Measurements from ENCODE around the gene KLHL1. TPM values are rescaled to one million over a fixed set of nuclear protein-coding genes. Genes with fewer than 3 reads are reported as not detected.

Gene KLHL1
- total RNA-seq, 1 donor from 2014 or later = 0.14 TPM

DNA sequence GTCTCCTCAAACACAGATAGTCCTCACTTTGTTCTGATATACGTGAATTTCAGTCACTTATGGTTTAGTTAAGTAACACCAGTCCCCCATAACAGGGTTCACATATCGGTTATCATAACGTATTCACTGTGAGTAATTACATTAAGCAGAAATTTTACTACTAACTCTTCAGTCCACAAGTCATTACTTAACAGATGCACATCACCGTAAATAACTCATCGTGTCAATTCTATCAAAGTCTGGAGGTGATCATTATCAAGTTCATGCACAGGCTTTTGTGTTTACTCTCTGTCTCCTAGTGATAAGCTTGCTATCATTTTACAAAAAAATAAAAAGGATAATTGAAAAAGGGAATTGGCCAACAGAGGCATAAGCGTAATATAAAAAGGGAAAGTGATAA is 288.1 kb downstream of the KLHL1 start:
- no peaks in the 10 kb centered on the region for H3K27me3 Mint-ChIP-seq
- H3K27ac Mint-ChIP-seq = no peak overlapping the region
- H3K36me3 Mint-ChIP-seq = no peaks in the 10 kb centered on the region
- TF ChIP-seq, protein P1, sequence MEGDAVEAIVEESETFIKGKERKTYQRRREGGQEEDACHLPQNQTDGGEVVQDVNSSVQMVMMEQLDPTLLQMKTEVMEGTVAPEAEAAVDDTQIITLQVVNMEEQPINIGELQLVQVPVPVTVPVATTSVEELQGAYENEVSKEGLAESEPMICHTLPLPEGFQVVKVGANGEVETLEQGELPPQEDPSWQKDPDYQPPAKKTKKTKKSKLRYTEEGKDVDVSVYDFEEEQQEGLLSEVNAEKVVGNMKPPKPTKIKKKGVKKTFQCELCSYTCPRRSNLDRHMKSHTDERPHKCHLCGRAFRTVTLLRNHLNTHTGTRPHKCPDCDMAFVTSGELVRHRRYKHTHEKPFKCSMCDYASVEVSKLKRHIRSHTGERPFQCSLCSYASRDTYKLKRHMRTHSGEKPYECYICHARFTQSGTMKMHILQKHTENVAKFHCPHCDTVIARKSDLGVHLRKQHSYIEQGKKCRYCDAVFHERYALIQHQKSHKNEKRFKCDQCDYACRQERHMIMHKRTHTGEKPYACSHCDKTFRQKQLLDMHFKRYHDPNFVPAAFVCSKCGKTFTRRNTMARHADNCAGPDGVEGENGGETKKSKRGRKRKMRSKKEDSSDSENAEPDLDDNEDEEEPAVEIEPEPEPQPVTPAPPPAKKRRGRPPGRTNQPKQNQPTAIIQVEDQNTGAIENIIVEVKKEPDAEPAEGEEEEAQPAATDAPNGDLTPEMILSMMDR (conservative IDR thresholded peaks at IDR 0.05) = no peak
- H3K4me3 Mint-ChIP-seq = no peak overlapping the region
- no peaks in the 10 kb centered on the region for H3K4me1 Mint-ChIP-seq (ENCODE audit: unreplicated experiment)
- peaks cover 4% of the 10 kb centered on the region for H3K9me3 Mint-ChIP-seq
- no peak for DNase-seq (ENCODE audit: extremely low spot score, unreplicated experiment)

DNA sequence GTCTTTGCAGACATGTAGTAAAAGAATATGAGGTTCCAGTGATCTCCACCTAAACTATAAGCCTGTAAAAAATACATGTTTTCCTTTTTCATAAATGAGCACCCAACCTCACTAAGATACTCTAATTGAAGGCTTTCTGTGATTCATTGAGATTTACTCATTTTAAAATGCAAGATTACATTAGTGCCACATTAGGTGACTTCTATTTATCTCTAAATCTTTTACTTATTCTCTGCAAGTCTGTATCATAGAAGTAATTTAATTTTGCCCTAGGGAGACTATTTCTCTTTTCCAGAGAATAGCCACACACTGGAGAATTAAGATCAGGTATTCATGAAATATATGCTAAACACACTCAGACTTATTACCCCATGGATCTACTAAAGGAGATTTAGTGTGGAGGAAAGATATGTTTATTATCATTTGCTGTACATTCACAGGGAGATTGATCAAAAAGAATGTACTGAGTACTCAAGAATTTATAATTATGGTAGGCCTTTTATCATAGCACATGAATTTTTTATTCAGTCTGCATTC is 290.9 kb downstream of the KLHL1 start:
- Mint-ChIP-seq H3K4me3 (no peak overlapping the region), H3K36me3 (no peaks in the 10 kb centered on the region), H3K4me1 (ENCODE audit: unreplicated experiment) (no peaks in the 10 kb centered on the region), H3K9me3 (peaks cover 10% of the 10 kb centered on the region), H3K27me3 (no peaks in the 10 kb centered on the region), H3K27ac (no peak overlapping the region)
- no peak for DNase-seq (ENCODE audit: extremely low spot score, unreplicated experiment)
- TF ChIP-seq, protein P1 (conservative IDR thresholded peaks at IDR 0.05) = no peak

DNA sequence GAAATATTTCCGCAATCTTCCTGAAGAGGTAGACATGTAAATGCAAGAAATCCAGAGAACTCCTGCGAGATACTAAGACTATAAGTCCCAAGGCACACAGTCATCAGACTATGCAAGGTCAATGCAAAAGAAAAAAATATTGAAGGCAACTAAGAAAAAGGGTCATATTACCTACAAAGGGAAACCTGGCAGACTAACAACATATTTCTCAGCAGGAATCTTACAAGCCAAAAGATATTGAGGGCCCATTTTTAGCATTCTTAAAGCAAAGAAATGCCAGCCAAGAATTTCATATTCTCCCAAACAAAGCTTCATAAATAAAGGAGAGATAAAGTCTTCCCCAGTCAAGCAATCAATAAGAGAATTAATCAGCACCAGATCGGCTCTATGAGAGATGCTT is 299.1 kb downstream of the KLHL1 start:
- Mint-ChIP-seq H3K36me3 (no peaks in the 10 kb centered on the region), H3K4me3 (no peak overlapping the region), H3K27ac (no peak overlapping the region), H3K9me3 (peaks cover 4% of the 10 kb centered on the region), H3K4me1 (ENCODE audit: unreplicated experiment) (no peaks in the 10 kb centered on the region), H3K27me3 (no peaks in the 10 kb centered on the region)
- DNase-seq (ENCODE audit: extremely low spot score, unreplicated experiment) = no peak
- TF ChIP-seq, protein P1 (conservative IDR thresholded peaks at IDR 0.05) = no peak

DNA sequence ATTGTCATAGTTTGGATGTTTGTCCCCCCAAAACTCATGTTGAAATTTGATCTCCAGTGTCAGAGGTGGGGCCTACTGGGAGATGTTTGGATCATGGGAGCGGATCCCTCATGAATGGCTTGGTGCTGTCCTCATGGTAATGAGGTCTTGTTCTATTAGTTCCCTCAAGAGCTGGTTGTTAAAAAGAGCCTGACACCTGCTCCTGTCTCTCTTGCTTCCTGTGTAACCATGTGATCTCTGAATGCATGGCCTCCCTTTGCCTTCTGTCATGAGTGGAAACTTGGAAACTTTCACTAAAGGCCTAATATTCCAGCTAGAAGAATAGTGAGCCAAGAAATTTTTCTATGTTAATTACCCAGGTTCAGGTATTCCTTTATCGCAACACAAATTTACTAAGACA is 312.0 kb downstream of the KLHL1 start:
- TF ChIP-seq, protein P1 (conservative IDR thresholded peaks at IDR 0.05) = no peak
- no peak overlapping the region for H3K4me3 Mint-ChIP-seq
- DNase-seq (ENCODE audit: extremely low spot score, unreplicated experiment) = no peak
- no peaks in the 10 kb centered on the region for H3K4me1 Mint-ChIP-seq (ENCODE audit: unreplicated experiment)
- no peaks in the 10 kb centered on the region for H3K27me3 Mint-ChIP-seq
- no peaks in the 10 kb centered on the region for H3K9me3 Mint-ChIP-seq
- no peaks in the 10 kb centered on the region for H3K36me3 Mint-ChIP-seq
- H3K27ac Mint-ChIP-seq = no peak overlapping the region

DNA sequence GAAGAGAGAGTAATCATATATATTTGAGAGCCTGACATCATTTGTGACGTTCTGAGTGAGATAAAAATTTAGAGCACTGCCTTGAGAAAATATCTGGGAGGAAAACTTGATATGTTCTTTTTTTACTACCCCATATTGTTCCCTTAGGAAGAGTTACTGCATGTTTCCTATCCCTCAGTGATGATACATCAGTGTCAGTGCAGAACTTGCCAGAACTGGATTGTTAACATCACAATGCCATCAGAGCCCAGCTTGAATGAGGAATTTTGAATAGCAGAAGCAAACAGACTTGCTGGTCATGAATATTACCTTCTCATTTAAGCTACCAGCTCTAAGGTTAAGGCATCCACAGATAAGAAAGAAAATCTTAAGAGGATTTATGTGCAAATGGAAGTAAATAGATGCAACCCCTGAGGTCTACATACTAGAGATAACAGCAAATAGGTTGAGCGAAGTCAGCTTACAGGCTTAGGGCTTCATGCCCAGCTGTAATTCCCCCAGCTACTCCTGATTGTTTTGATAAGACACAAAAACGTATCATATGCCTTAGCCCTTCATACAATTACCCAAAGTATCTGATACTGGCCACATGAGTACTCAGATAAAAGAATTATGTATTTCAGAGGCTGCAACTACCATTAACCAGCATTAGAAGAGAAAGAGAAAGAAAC is 314.3 kb downstream of the KLHL1 start:
- TF ChIP-seq, protein P1 (conservative IDR thresholded peaks at IDR 0.05) = no peak
- H3K4me3 Mint-ChIP-seq = no peak overlapping the region
- H3K27me3 Mint-ChIP-seq = no peaks in the 10 kb centered on the region
- H3K4me1 Mint-ChIP-seq (ENCODE audit: unreplicated experiment) = no peaks in the 10 kb centered on the region
- H3K27ac Mint-ChIP-seq = no peak overlapping the region
- no peaks in the 10 kb centered on the region for H3K9me3 Mint-ChIP-seq
- H3K36me3 Mint-ChIP-seq = no peaks in the 10 kb centered on the region
- no peak for DNase-seq (ENCODE audit: extremely low spot score, unreplicated experiment)

Measured in type B pancreatic cell (in vitro differentiated cells).